HL-60 (cell line): Measurements from ENCODE around the gene DSE.

ENCODE experiments used
- CTCF ChIP-seq: IDR thresholded peaks from one replicate; pipeline ENCODE4 v1.5.1; 2011; ENCODE audit warnings: low read length, control low read depth, inconsistent platforms; ENCODE audit not compliant: insufficient read depth
- POLR2AphosphoS5 ChIP-seq: IDR thresholded peaks from 2 replicates; pipeline ENCODE4 v1.6.1; 2012; ENCODE audit warnings: low read depth
- REST ChIP-seq: IDR thresholded peaks from 2 replicates; pipeline ENCODE4 v1.6.1; 2012; ENCODE audit warnings: low read depth; ENCODE audit not compliant: insufficient replicate concordance

- TF ChIP-seq CTCF (no peak), POLR2AphosphoS5 (no peak), REST (no peak)
Observed at GRCh38 chr6:116373940-116374339, 3.2 kb downstream of the DSE start.
